Sciatic nerve (tissue), 2 donors: Measurements from ENCODE around the gene INSYN2B. TPM values are rescaled to one million over a fixed set of nuclear protein-coding genes. Genes with fewer than 3 reads are reported as not detected.

Experiments
- ATAC-seq: fragments of 200-7000 bp; cut with Tn5 transposase; one replicate; pipeline ENCODE4 v1.9.1; 2020; ENCODE audit warnings: mild to moderate bottlenecking, moderate library complexity
- DNase-seq: peaks from one replicate; pipeline ENCODE4 v3.0.0-alpha.2; 2020; ENCODE audit warnings: low spot score
- intact Hi-C: fragments of 100-400 bp; cut with DNase I; formaldehyde crosslinking; loops from one replicate; pipeline ENCODE4 v1.14.2; 2022
- total RNA-seq: library from RNA; stranded (reverse); fragmentation: NEBNext Ultra II Directional; extraction: Animal tissue kit (Norgen Biotek cat#: 25700); gene quantifications from one replicate; pipeline ENCODE4 v1.2.1, GENCODE V29; 2021
- donor health status: DM: no; HTN: no; CAD: no.
- donor health status: DM: no; HTN: no; CAD: no.

INSYN2B gene
- total RNA-seq, 1 donor from 2014 or later = 0.27 TPM

DNA sequence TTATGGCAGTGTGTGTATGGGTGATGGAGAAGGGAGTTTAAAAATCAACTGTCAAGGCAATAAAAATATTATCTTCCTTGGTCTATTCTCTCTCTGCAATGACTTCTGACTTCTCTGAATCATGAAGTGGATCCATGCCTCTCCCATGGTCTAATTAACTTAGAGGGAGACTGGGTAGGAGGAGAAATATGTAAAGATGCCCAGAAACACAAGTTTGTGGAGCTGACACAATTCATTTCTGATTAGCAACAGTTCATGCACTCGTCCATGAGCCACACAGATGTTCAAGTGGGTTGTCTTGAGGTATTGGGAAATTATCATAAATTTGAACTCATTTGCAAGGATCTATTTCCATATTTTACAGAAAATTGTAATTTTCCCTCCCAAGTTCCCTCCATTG, 38.1 kb downstream of the INSYN2B start:
- no peak for DNase-seq
- ATAC-seq = no peak
- intact Hi-C loops = no loop called here

DNA sequence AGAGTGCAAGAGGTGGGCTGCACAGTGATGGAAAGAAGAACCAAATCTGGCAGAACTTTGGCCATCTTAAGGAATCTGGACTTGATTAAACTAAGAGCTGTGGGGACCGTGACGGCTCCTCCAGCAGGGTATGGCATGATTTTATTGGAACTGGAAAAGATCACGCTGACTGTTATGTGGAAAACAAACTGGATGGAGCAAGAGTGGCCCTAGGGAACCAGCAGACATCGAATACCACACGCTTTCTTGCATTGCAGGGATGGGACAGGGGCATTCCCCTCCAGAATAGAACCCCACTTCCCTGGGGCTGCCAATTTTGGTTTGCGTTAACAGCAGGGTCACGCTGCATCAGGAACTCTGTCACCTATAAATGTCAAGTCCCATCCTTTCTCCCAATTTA, 38.8 kb downstream of the INSYN2B start:
- ATAC-seq (peak; percentile 31), DNase-seq (no peak)
- intact Hi-C loops = no loop called here

DNA sequence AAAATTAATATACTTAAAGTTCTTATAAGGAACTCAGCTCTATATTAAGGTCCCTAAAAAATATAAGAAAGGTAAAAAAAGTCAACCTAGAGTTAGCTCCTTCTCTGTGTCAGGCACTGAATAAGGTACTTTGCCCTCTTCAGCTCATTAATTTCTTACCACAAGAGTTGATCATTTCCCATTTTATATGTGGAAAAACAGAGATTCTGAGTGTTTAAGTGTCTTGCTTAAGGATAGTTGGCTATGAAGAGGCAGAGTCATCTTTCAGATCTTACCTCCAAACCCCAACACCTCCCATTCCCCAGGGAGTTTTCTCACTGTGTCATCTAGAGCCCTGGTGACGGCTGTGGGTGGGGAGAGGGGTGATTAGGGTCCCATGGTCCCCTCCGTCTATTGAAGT, 40.6 kb downstream of the INSYN2B start:
- DNase-seq = no peak
- no peak for ATAC-seq
- intact Hi-C loops = no loop called here

DNA sequence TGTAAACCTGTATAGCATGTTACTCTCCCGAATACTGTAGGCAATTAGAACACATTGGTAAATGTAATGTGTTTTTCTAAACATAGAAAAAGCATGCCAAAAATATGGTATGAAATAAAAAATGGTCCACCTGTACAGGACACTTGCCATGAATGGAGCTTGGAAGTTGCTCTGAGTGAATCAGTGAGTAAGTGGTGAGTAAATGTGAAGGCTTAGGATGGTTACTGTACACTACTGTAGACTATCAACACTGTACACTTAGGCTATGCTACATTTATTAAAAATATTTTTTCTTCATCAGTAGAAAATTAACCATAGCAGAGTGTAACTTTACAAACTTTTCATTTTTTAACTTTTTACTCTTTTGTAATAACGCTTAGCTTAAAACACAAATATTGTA, 41.9 kb downstream of the INSYN2B start:
- DNase-seq = no peak
- ATAC-seq = no peak
- intact Hi-C loops = no loop called here

DNA sequence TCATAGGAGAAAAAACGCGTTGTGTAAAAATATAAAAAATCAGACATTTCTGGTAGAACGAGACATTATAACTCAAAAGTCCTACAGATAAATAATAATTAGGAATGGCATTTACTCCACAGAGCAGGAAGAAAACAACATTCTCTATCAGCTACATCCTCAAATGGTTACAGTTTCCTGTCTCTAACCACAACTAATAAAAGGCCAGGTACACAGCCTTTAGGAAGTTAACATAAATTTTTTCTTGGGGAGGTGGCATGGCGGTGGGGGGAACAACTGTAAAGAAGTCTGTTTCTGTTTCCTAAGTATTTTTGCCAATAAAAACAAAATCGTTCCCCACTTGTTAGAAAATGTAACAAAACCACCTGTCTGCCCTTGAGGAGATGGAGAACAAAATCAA, 44.5 kb downstream of the INSYN2B start:
- no peak for DNase-seq
- no peak for ATAC-seq
- intact Hi-C loops = no loop called here

DNA sequence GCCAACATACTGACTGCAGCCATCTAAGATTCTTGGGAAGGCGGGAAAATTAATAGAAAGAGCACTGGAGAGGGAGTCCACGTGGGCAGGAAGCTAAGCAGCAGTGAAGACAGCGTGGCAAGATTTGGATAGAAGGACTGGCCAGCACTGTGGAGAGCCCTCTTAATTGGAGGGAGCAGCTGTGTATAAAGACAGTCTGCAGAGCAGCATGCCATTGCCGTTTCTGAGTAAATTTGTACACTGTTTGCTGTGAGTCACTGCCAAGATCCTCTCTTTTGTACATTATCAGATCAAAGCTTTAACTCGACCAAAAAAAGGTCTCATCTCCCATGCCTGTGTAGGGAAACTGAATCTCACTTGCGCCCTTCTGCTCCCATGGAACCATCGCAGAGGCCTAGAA, 45.3 kb downstream of the INSYN2B start:
- no peak for DNase-seq
- no peak for ATAC-seq
- intact Hi-C loops = no loop called here

DNA sequence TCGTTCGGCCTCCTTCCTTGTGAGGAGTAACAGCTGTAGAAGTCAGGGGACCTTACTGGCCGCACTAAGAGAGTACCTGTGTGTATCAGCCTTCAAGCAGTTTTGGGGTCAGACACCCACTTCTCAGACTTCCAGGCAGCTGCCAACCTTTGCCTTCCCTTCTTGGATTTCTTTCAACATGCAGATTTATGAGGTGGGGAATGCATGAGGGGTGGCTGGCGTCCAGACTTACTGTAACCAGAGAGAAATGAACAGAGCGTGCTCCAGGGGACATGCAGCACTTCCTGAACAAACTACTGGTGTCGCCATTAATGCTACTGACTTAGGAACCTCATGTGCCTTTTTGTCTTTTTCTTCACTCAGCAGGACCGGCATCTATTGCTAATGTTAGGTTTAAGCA, 46.7 kb downstream of the INSYN2B start:
- intact Hi-C loops = no loop called here
- DNase-seq = no peak

DNA sequence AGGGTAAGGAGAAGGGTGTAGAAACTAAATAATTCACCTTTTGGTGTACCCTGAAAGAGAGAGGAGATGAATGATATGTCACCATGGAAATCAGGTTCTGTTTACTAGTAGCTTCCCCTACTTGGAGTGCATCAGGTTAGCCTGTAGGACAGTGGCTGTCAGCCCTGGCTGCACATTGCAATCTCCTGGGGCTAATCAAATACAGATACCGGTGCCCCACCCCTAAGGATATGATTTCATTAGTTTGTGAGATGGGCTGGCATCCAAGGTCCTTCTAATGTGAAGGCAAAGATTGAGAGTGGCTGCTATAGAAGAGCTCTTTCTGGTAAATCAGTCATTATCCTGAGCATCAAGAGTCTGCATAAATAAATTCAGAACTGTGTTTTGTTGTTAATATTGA, 47.2 kb downstream of the INSYN2B start:
- ATAC-seq (no peak), DNase-seq (no peak)
- intact Hi-C loops = no loop called here

More for the DNA sequence above, 46.7 kb downstream of the INSYN2B start:
- no peak for ATAC-seq

DNA sequence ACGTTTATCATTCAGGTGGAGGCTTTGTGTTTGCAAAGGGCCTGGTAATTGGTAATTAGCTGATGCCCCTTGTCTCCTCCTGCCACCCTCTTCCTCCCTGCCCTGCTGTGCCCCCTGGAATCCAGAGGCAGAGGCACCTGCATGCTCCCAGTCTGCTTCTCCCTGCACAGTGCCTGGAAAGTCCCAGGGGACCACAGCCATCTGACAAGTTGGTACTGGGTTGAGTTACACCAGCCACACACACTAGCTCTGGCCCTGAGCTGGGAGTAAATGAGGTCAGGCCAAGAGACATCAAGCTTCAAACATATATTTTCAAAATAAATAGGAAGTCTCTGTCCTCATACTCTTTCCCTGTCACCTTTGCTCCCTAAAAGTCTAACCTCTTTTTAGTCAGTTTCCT, 56.3 kb downstream of the INSYN2B start:
- intact Hi-C loops = no loop called here
- no peak for ATAC-seq
- DNase-seq = no peak

DNA sequence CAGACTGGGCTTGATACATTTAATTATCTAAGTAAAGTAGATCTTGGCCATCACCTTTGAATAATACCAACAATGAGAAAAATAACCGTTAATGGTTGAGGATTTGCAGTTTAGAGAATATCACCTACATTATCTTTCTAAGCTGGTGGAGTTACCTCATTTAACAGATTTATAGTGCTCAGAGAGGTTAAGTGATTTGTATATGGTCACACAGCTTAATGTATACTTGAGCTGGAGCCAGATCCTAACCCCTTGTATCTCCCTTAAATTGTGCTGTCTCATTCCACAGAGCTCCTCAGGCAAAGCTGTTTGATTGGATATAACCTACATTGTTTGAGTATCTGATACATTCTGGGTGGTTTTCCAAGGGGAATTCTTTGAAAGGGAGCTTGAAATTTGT, 57.8 kb downstream of the INSYN2B start:
- no peak for ATAC-seq
- intact Hi-C loops = no loop called here
- no peak for DNase-seq

DNA sequence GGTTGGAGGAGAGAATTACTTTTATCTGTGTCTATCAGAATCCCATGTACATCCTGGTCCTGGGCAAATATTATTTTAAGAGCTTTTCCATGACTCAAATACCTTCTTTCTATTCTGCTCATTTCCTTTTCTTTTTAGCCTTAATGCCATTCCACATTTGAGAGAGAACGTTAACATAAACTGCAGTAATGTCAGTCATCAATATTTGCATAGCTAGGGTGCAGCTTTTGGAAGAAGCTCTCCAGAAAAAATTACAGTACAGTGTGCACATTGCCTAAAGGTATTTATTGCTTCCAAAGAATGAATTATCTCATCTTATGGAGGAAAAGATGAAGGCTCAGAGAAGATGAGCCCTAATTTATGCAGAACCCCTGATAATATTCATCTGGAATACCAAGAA, 58.3 kb downstream of the INSYN2B start:
- DNase-seq (no peak), ATAC-seq (no peak)
- intact Hi-C loops = no loop called here

DNA sequence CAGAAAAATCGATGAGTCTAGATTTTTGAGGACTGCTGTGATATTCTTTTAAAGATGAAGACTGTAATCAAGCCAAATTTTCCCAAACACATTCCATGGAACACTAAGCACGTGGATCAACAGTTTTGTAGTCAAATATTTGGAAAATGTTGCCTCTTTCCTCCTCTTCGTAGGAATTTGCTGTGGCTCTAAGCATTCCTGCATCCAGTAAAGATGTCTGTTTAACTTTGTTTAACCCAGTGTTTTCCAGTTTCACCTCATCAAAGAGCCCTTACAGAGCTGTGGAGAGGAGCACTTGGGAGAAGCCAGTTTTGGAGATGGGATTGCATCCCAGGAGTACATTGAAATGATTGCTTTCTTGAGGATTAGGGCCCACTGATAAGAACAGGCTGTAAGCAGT, 58.9 kb downstream of the INSYN2B start:
- ATAC-seq = no peak
- DNase-seq = no peak
- intact Hi-C loops = no loop called here

DNA sequence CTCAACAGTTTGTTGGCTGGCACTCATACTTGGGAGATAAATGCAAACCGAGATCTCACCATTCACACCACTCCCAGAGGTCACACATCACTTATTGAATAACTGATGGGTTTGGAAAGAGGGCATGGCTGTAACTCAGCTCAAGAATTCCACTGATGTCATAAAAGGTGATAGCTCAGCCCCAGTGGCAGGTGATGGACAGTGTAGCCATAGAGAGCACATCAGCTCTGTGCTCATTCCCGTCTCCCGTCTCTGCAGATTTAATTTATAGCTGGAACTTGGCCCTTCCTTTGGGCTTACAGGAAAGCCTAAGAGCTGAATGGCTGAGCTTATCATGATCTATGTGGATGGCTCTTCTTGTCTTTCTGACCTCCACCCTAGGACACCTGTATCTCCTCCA, 59.8 kb downstream of the INSYN2B start:
- ATAC-seq (no peak), DNase-seq (no peak)
- intact Hi-C loops = no loop called here

DNA sequence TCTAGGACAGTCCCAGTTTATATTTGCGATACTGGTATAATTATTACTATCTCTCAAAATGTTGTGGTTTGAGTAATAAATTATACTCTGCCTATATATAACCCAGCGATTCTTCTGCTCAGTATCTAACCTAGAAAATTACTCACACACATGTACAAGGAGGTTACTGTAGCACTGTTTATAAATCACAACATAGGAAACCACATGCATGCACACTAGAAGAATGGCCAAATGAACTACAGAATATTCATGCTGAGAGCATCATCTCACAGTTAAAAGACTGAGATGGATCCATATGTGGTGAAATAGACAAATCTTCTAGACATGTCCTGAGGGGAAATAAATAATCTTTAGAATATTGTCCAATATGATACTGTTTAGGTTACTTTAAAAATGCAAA, 62.1 kb downstream of the INSYN2B start:
- no peak for ATAC-seq
- no peak for DNase-seq
- intact Hi-C loops = no loop called here

DNA sequence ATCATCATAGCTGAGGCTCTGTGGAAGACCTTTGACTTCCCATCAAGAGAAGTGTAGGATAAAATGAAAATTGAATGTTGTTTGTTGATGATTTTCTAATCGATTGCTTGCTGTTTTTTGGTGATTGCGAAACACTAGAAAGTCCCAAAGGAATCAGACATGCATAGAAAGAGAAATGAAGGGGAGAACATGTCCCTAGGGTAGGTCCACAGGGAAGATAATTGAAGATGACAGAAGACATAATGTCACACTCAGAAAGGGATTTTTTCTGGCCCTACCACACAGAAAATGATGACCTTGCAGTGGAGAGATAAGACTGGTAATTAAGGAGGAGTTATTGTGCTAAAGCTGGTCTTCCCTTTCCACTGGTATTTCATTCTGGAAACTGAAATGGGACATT, 62.8 kb downstream of the INSYN2B start:
- DNase-seq (no peak), ATAC-seq (no peak)
- intact Hi-C loops = no loop called here

DNA sequence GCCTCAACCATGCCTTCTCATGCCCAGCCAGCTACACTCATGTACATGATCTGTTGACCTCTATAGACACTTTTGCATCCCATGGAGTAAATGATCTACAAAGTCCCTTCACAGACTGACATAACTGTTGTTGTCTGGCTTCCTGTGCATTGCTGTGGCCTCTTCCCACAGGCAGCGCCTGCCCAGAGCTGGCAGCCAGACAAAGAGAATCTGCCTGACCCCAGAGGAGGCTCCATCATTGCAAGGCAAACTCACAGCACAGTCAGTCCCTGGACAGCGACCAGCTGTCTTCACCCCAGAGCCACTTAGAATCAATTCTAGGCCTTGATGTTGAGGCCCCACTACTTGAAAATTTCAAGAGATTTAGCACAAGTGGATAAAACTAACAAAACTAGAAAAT, 65.5 kb downstream of the INSYN2B start:
- ATAC-seq = peak; percentile 62
- intact Hi-C loops = no loop called here
- no peak for DNase-seq

DNA sequence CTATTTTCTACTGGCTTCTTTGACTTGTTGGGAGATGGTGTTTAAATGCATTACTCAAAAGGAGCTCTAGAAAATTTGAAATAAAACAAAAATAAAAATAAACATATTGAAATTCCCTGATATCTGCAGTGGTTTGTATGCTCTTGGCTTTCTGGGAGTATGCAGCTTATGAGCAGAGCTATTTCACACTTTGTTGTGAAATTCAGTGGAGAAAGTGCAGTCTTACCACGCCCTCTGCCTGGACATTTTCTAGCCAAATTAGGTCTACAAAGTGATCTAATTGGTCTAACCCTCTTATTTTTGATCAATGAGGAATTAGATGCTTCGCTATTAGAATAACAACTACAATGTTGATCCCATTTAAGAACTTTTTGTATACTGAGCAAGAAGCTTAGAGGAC, 66.8 kb downstream of the INSYN2B start:
- ATAC-seq = no peak
- intact Hi-C loops = no loop called here

DNA sequence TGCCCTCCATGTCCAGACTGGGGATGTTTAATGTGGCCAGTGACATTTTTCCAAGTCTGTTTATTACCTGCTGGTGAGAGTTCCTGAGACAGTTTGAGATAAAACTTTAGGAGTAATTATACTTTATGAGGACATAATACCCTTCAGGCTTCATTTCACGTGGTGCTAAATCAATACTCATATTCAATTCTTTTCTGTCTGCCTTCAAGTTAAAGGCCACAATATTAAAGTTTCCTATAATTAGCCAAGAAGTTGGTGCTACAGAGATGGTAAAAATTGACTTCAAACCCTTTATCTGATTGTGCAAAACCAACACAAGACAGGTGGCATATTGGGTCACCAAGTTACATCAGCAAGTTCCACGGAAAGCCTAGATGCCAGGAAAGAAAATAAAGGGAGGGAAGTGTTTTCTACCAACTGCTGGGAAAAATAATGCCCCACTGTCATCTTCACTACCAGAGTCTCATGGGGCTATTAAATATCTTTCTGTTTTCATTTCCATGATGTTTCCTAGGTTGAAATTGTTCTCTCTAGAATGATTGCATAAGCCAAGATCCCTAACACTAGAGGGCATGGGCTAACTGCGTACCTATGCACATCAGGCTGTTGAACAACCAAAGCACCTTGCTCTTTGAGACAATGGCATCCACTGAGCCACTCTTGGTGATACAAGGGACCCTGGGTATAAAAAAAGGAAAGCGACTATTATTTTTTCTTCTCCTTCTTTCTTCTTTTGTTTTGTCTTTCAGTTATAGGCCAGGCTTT, 68.7 kb downstream of the INSYN2B start:
- ATAC-seq (no peak), DNase-seq (no peak)
- intact Hi-C loops = no loop called here

More for the DNA sequence above, 66.8 kb downstream of the INSYN2B start:
- no peak for DNase-seq

DNA sequence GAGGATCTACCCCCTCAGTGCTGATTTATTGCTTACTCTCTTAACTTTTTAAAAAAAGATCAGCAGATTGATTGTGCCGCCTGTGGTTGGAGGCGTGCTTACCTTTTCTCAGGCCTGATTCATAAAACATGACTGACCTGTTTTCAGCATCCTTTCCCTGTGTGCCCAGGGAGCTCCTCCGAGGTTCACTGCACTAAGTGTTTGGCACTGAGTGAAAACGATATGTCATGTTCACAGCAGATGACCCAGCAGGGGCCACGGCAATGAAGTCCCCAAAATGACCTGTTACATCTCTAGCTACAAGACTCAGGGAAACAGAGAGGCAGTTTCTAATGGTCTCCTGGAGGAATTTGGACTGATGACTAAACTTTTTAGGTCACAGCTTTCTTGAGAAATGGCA, 69.9 kb downstream of the INSYN2B start:
- intact Hi-C loops = no loop called here

DNA sequence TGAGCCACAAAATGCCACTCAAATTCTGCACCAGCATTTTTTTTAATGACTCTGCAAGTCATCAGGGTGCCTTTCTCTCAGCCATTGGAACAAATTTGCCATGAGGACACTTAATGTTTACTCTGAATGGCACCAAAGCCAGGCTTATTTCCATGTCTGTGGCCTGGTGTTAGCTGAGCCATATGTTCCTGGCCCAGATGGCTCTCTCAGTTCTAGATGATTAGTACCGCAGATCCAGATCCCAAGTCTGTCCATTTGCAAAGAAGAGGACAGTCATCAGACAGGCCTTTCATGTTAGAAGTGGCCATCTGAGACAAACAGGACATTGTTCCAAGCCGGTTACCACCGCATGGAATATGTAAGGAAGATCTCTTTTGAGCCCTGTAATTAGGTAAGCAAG, 70.3 kb downstream of the INSYN2B start:
- DNase-seq (no peak), ATAC-seq (no peak)
- intact Hi-C loops = no loop called here

More for the DNA sequence above, 69.9 kb downstream of the INSYN2B start:
- DNase-seq (no peak), ATAC-seq (no peak)

DNA sequence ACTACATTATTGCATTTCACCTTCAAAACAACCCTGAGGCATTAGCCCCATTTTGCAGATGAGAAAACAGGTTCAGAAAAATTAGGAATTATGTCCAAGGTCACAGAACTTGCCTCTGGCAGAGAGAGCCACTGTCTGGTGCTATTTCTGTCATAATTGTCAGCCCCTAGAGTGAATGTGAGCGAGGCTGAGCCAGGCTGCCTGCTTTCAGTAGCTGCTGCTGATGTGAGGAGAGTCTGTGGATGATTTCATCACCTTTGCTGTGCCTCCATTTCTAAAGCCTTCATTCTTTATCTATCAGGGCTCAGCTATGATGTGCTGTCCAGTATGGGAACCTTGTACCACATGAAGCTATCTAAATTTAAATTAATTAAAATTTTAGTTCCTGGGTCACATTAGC, 71.4 kb downstream of the INSYN2B start:
- intact Hi-C loops = no loop called here
- ATAC-seq (no peak), DNase-seq (no peak)
